ENCODE data around the gene TMEM156. TPM values are rescaled to one million over a fixed set of nuclear protein-coding genes. Genes with fewer than 3 reads are reported as not detected.

TMEM156 gene
- total RNA-seq, result 10 to 100 TPM; 25.7 to 37.9 TPM

GRCh38 chr4:39032218-39033085 is at the start of gene TMEM156:
Gene TMEM156 (minus strand): TSS chr4:39032409. CDS start chr4:39032313, 96 bp downstream.
- Mint-ChIP-seq H3K27ac (peak within 1 kb of the TSS; percentile 89), H3K4me3 (peak within 1 kb of the TSS; percentile 84), H3K27me3 (no peaks in the 10 kb centered on the region), H3K4me1 (peaks cover 8% of the 10 kb centered on the region), H3K36me3 (ENCODE audit: low read depth) (peaks cover 6% of the 10 kb centered on the region), H3K9me3 (no peaks in the 10 kb centered on the region)
- ATAC-seq (replicated peaks), result peak; percentile 88

- H3K9me3 Mint-ChIP-seq, result no peaks in the 10 kb centered on the region
- no peak for ATAC-seq (replicated peaks)
- H3K27ac Mint-ChIP-seq, result no peak overlapping the region
- H3K4me1 Mint-ChIP-seq, result peaks cover 5% of the 10 kb centered on the region
- no peak overlapping the region for H3K4me3 Mint-ChIP-seq
- no peaks in the 10 kb centered on the region for H3K27me3 Mint-ChIP-seq
- H3K36me3 Mint-ChIP-seq (ENCODE audit: low read depth), result peaks cover 58% of the 10 kb centered on the region
These were observed 46.6 kb upstream of the TMEM156 start for GRCh38 chr4:39078829-39079228.

GRCh38 chr4:39068907-39069306 is 36.7 kb upstream of the TMEM156 start:
- H3K27me3 Mint-ChIP-seq, result no peaks in the 10 kb centered on the region
- ATAC-seq (replicated peaks), result no peak
- no peaks in the 10 kb centered on the region for H3K4me1 Mint-ChIP-seq
- no peak overlapping the region for H3K4me3 Mint-ChIP-seq
- no peaks in the 10 kb centered on the region for H3K36me3 Mint-ChIP-seq (ENCODE audit: low read depth)
- no peak overlapping the region for H3K27ac Mint-ChIP-seq
- no peaks in the 10 kb centered on the region for H3K9me3 Mint-ChIP-seq

GRCh38 chr4:39067451-39067850 is 35.2 kb upstream of the TMEM156 start:
- Mint-ChIP-seq H3K27ac (no peak overlapping the region), H3K36me3 (ENCODE audit: low read depth) (no peaks in the 10 kb centered on the region), H3K4me1 (peaks cover 3% of the 10 kb centered on the region), H3K27me3 (no peaks in the 10 kb centered on the region), H3K9me3 (no peaks in the 10 kb centered on the region), H3K4me3 (no peak overlapping the region)
- no peak for ATAC-seq (replicated peaks)

- Mint-ChIP-seq H3K4me3 (no peak overlapping the region), H3K9me3 (no peaks in the 10 kb centered on the region), H3K4me1 (peaks cover 7% of the 10 kb centered on the region), H3K27ac (no peak overlapping the region), H3K27me3 (no peaks in the 10 kb centered on the region), H3K36me3 (ENCODE audit: low read depth) (peaks cover 3% of the 10 kb centered on the region)
- no peak for ATAC-seq (replicated peaks)
These were observed 34.8 kb upstream of the TMEM156 start for GRCh38 chr4:39067031-39067430.

GRCh38 chr4:39066371-39066770 is 34.2 kb upstream of the TMEM156 start:
- H3K4me1 Mint-ChIP-seq, result peaks cover 13% of the 10 kb centered on the region
- ATAC-seq (replicated peaks), result no peak
- H3K36me3 Mint-ChIP-seq (ENCODE audit: low read depth), result peaks cover 6% of the 10 kb centered on the region

GRCh38 chr4:39063430-39063829 is 31.2 kb upstream of the TMEM156 start:
- Mint-ChIP-seq H3K9me3 (no peaks in the 10 kb centered on the region), H3K27me3 (no peaks in the 10 kb centered on the region)
- no peak for ATAC-seq (replicated peaks)

More at GRCh38 chr4:39066371-39066770, 34.2 kb upstream of the TMEM156 start:
- H3K27ac Mint-ChIP-seq, result no peak overlapping the region
- no peaks in the 10 kb centered on the region for H3K27me3 Mint-ChIP-seq
- no peak overlapping the region for H3K4me3 Mint-ChIP-seq
- H3K9me3 Mint-ChIP-seq, result no peaks in the 10 kb centered on the region

GRCh38 chr4:39062770-39063097 is 30.5 kb upstream of the TMEM156 start:
- Mint-ChIP-seq H3K9me3 (no peaks in the 10 kb centered on the region), H3K4me3 (peak overlapping the region; percentile 2), H3K4me1 (peaks cover 22% of the 10 kb centered on the region), H3K27ac (no peak overlapping the region), H3K36me3 (ENCODE audit: low read depth) (peaks cover 6% of the 10 kb centered on the region), H3K27me3 (no peaks in the 10 kb centered on the region)
- ATAC-seq (replicated peaks), result no peak

More at GRCh38 chr4:39063430-39063829, 31.2 kb upstream of the TMEM156 start:
- no peak overlapping the region for H3K27ac Mint-ChIP-seq
- H3K4me1 Mint-ChIP-seq, result peaks cover 22% of the 10 kb centered on the region
- H3K36me3 Mint-ChIP-seq (ENCODE audit: low read depth), result peaks cover 6% of the 10 kb centered on the region
- H3K4me3 Mint-ChIP-seq, result no peak overlapping the region

GRCh38 chr4:39062094-39062769 is 30.0 kb upstream of the TMEM156 start, which contains the start of gene KLHL5:
Gene KLHL5 (plus strand): TSS chr4:39062232. CDS start chr4:39062653, 421 bp downstream.
- Mint-ChIP-seq H3K36me3 (ENCODE audit: low read depth) (peaks cover 6% of the 10 kb centered on the region), H3K4me3 (peak within 1 kb of the TSS; percentile 2), H3K9me3 (no peaks in the 10 kb centered on the region), H3K27me3 (no peaks in the 10 kb centered on the region), H3K4me1 (peaks cover 22% of the 10 kb centered on the region), H3K27ac (peak within 1 kb of the TSS; percentile 3)
- no peak for ATAC-seq (replicated peaks)

GRCh38 chr4:39061457-39061856 is 29.2 kb upstream of the TMEM156 start:
- Mint-ChIP-seq H3K4me1 (peaks cover 27% of the 10 kb centered on the region), H3K27ac (peak overlapping the region; percentile 3), H3K9me3 (no peaks in the 10 kb centered on the region), H3K36me3 (ENCODE audit: low read depth) (peaks cover 6% of the 10 kb centered on the region), H3K4me3 (no peak overlapping the region), H3K27me3 (no peaks in the 10 kb centered on the region)
- ATAC-seq (replicated peaks), result no peak

- no peaks in the 10 kb centered on the region for H3K27me3 Mint-ChIP-seq
- H3K36me3 Mint-ChIP-seq (ENCODE audit: low read depth), result no peaks in the 10 kb centered on the region
- H3K4me1 Mint-ChIP-seq, result peaks cover 13% of the 10 kb centered on the region
- H3K9me3 Mint-ChIP-seq, result no peaks in the 10 kb centered on the region
- no peak overlapping the region for H3K4me3 Mint-ChIP-seq
- no peak overlapping the region for H3K27ac Mint-ChIP-seq
- ATAC-seq (replicated peaks), result no peak
These were observed 23.8 kb upstream of the TMEM156 start for GRCh38 chr4:39056023-39056422.

GRCh38 chr4:39054497-39054896 is 22.3 kb upstream of the TMEM156 start:
- no peak for ATAC-seq (replicated peaks)
- H3K4me1 Mint-ChIP-seq, result peaks cover 12% of the 10 kb centered on the region

GRCh38 chr4:39053983-39054382 is 21.8 kb upstream of the TMEM156 start:
- no peaks in the 10 kb centered on the region for H3K9me3 Mint-ChIP-seq
- no peak for ATAC-seq (replicated peaks)
- H3K4me1 Mint-ChIP-seq, result peaks cover 12% of the 10 kb centered on the region
- H3K27me3 Mint-ChIP-seq, result no peaks in the 10 kb centered on the region
- no peaks in the 10 kb centered on the region for H3K36me3 Mint-ChIP-seq (ENCODE audit: low read depth)
- no peak overlapping the region for H3K4me3 Mint-ChIP-seq
- no peak overlapping the region for H3K27ac Mint-ChIP-seq

More at GRCh38 chr4:39054497-39054896, 22.3 kb upstream of the TMEM156 start:
- Mint-ChIP-seq H3K27me3 (no peaks in the 10 kb centered on the region), H3K27ac (no peak overlapping the region), H3K36me3 (ENCODE audit: low read depth) (no peaks in the 10 kb centered on the region), H3K4me3 (no peak overlapping the region), H3K9me3 (no peaks in the 10 kb centered on the region)

- Mint-ChIP-seq H3K9me3 (no peaks in the 10 kb centered on the region), H3K27me3 (no peaks in the 10 kb centered on the region), H3K36me3 (ENCODE audit: low read depth) (peaks cover 10% of the 10 kb centered on the region), H3K4me1 (peaks cover 25% of the 10 kb centered on the region), H3K4me3 (no peak overlapping the region), H3K27ac (peak overlapping the region; percentile 11)
- no peak for ATAC-seq (replicated peaks)
These were observed 19.3 kb upstream of the TMEM156 start for GRCh38 chr4:39051492-39051891.

- Mint-ChIP-seq H3K4me3 (no peak overlapping the region), H3K4me1 (peaks cover 31% of the 10 kb centered on the region), H3K27me3 (no peaks in the 10 kb centered on the region), H3K27ac (peak overlapping the region; percentile 11), H3K9me3 (no peaks in the 10 kb centered on the region), H3K36me3 (ENCODE audit: low read depth) (peaks cover 18% of the 10 kb centered on the region)
- no peak for ATAC-seq (replicated peaks)
These were observed 18.4 kb upstream of the TMEM156 start for GRCh38 chr4:39050590-39050989.
